H9 (cell line): ENCODE measurements around the gene YEATS2. TPM values are rescaled to one million over a fixed set of nuclear protein-coding genes. Genes with fewer than 3 reads are reported as not detected.
A peak's percentile ranks its signal among the peaks of the same experiment; 100 is the strongest.

Source experiments
- DNase-seq: peaks from one replicate; pipeline ENCODE4 v3.0.0-alpha.2; 2017
- H2AFZ ChIP-seq: one replicate; pipeline ENCODE4 v1.6.1; 2013; ENCODE audit warnings: mild to moderate bottlenecking, low read length, control low read depth, moderate library complexity
- H2AK5ac ChIP-seq: 2 replicates; pipeline ENCODE4 v1.6.1; 2013; ENCODE audit warnings: low read length, control low read depth, mixed read lengths; ENCODE audit not compliant: insufficient read length
- H2BK120ac ChIP-seq: one replicate; pipeline ENCODE4 v1.6.1; 2013; ENCODE audit warnings: low read depth, mild to moderate bottlenecking, low read length, control low read depth, inconsistent platforms; ENCODE audit not compliant: poor library complexity, severe bottlenecking
- H2BK12ac ChIP-seq: 2 replicates; pipeline ENCODE4 v1.6.1; 2013; ENCODE audit warnings: low read length, control low read depth, mixed read lengths, low read depth; ENCODE audit not compliant: insufficient read length
- H2BK15ac ChIP-seq: 2 replicates; pipeline ENCODE4 v1.6.1; 2013; ENCODE audit warnings: low read depth, low read length, control low read depth
- H2BK20ac ChIP-seq: one replicate; pipeline ENCODE4 v1.6.1; 2013; ENCODE audit warnings: low read depth, mild to moderate bottlenecking, low read length, control low read depth, inconsistent platforms; ENCODE audit not compliant: poor library complexity, severe bottlenecking
- H2BK5ac ChIP-seq: 2 replicates; pipeline ENCODE4 v1.6.1; 2013; ENCODE audit warnings: low read length, control low read depth, mixed read lengths; ENCODE audit not compliant: insufficient read length
- H3K14ac ChIP-seq: 2 replicates; pipeline ENCODE4 v1.6.1; 2013; ENCODE audit warnings: low read length, control low read depth; ENCODE audit not compliant: insufficient read depth
- H3K18ac ChIP-seq: 2 replicates; pipeline ENCODE4 v1.6.1; 2013; ENCODE audit warnings: low read depth, mild to moderate bottlenecking, mixed read lengths, low read length, control low read depth; ENCODE audit not compliant: insufficient read length
- H3K23ac ChIP-seq: 2 replicates; pipeline ENCODE4 v1.6.1; 2013; ENCODE audit warnings: low read length, control low read depth, mixed read lengths, low read depth; ENCODE audit not compliant: insufficient read length
- H3K23me2 ChIP-seq: 2 replicates; pipeline ENCODE4 v1.6.1; 2013; ENCODE audit warnings: low read depth, mild to moderate bottlenecking, mixed read lengths, low read length, control low read depth; ENCODE audit not compliant: insufficient read length, poor library complexity, severe bottlenecking
- H3K27ac ChIP-seq: 2 replicates; pipeline ENCODE4 v1.5.1; 2013; ENCODE audit warnings: low read length, control low read depth, mixed read lengths, low read depth; ENCODE audit not compliant: insufficient read length
- H3K27me3 ChIP-seq: 2 replicates; pipeline ENCODE4 v1.6.1; 2013; ENCODE audit warnings: low read length, control low read depth, inconsistent platforms; ENCODE audit not compliant: insufficient read depth
- H3K4ac ChIP-seq: 2 replicates; pipeline ENCODE4 v1.6.1; 2013; ENCODE audit warnings: low read depth, mild to moderate bottlenecking, control low read depth, inconsistent platforms, low read length, moderate library complexity
- H3K4me1 ChIP-seq: 2 replicates; pipeline ENCODE4 v1.6.1; 2013; ENCODE audit warnings: low read length, control low read depth, inconsistent platforms; ENCODE audit not compliant: insufficient read depth
- H3K4me2 ChIP-seq: 2 replicates; pipeline ENCODE4 v1.6.1; 2013; ENCODE audit warnings: low read length, control low read depth, mixed read lengths; ENCODE audit not compliant: insufficient read length, insufficient read depth
- H3K56ac ChIP-seq: 2 replicates; pipeline ENCODE4 v1.6.1; 2013; ENCODE audit warnings: low read depth, mild to moderate bottlenecking, mixed read lengths, low read length, control low read depth; ENCODE audit not compliant: insufficient read length
- H3K79me1 ChIP-seq: 2 replicates; pipeline ENCODE4 v1.6.1; 2013; ENCODE audit warnings: low read depth, mild to moderate bottlenecking, moderate library complexity, low read length, control low read depth, inconsistent platforms; ENCODE audit not compliant: insufficient read depth, poor library complexity, severe bottlenecking
- H3K79me2 ChIP-seq: 2 replicates; pipeline ENCODE4 v1.6.1; 2013; ENCODE audit warnings: low read length, control low read depth, inconsistent platforms; ENCODE audit not compliant: insufficient read depth
- H3K9ac ChIP-seq: 2 replicates; pipeline ENCODE4 v1.6.1; 2013; ENCODE audit warnings: low read length, control low read depth, mixed read lengths; ENCODE audit not compliant: insufficient read length; ENCODE audit errors: extremely low read depth
- H3K9me3 ChIP-seq: one replicate; pipeline ENCODE4 v1.6.1; 2013; ENCODE audit warnings: low read depth, low read length, inconsistent platforms; ENCODE audit not compliant: control insufficient read depth
- H3T11ph ChIP-seq: one replicate; pipeline ENCODE4 v1.6.1; 2013; ENCODE audit warnings: mild to moderate bottlenecking, low read length, control low read depth, inconsistent platforms
- H4K20me1 ChIP-seq: one replicate; pipeline ENCODE4 v1.6.1; 2013; ENCODE audit not compliant: control insufficient read depth, insufficient read length, insufficient read depth
- H4K5ac ChIP-seq: 2 replicates; pipeline ENCODE4 v1.6.1; 2013; ENCODE audit warnings: low read depth, mild to moderate bottlenecking, mixed read lengths, low read length, control low read depth; ENCODE audit not compliant: insufficient read length
- H4K8ac ChIP-seq: replicated peaks from 2 replicates; pipeline ENCODE4 v1.6.1; 2013; ENCODE audit warnings: low read length, control low read depth, mixed read lengths, low read depth; ENCODE audit not compliant: insufficient read length
- H4K91ac ChIP-seq: 2 replicates; pipeline ENCODE4 v1.6.1; 2013; ENCODE audit warnings: low read depth, mild to moderate bottlenecking, moderate library complexity, mixed read lengths, low read length, control low read depth; ENCODE audit not compliant: insufficient read length
- H3K27ac Mint-ChIP-seq, 3 experiments: 2 replicates in 2 of 3; 3 replicates in 1 of 3; pipeline ENCODE4 v1.8.0; 2020 to 2021; ENCODE audit warnings: mixed read lengths in 3 of 3, mild to moderate bottlenecking in 1 of 3, moderate library complexity in 1 of 3
- H3K27me3 Mint-ChIP-seq: 2 replicates; pipeline ENCODE4 v1.8.0; 2021; ENCODE audit warnings: low read depth, mild to moderate bottlenecking, moderate library complexity, mixed read lengths
- H3K36me3 Mint-ChIP-seq, 3 experiments: 2 replicates in 2 of 3; 3 replicates in 1 of 3; pipeline ENCODE4 v1.8.0; 2020 to 2021; ENCODE audit warnings: low read depth in 3 of 3, mixed read lengths in 3 of 3; ENCODE audit not compliant: insufficient read depth in 1 of 3
- H3K4me1 Mint-ChIP-seq, 2 experiments: 2 replicates each; pipeline ENCODE4 v1.8.0; 2020; ENCODE audit warnings: mixed read lengths in 2 of 2
- H3K4me3 Mint-ChIP-seq, 2 experiments: 2 replicates in 1 of 2; 3 replicates in 1 of 2; pipeline ENCODE4 v1.8.0; 2020 to 2021; ENCODE audit warnings: mild to moderate bottlenecking in 2 of 2, mixed read lengths in 2 of 2, moderate library complexity in 1 of 2
- H3K9me3 Mint-ChIP-seq, 2 experiments: 2 replicates in 1 of 2; 3 replicates in 1 of 2; pipeline ENCODE4 v1.8.0; 2020; ENCODE audit warnings: mild to moderate bottlenecking in 2 of 2, mixed read lengths in 2 of 2, moderate library complexity in 1 of 2
- CTCF ChIP-seq: fragments of 200-600 bp; sonication (generic); conservative IDR thresholded peaks from 3 replicates; pipeline ENCODE4 v1.8.0; 2021; ENCODE audit warnings: antibody characterized with exemption, mild to moderate bottlenecking
- WGBS: extraction: QIAGEN DNeasy Blood & Tissue Kit; methylation state at CpG from one replicate; pipeline ENCODE4 v1.1.7; 2013; ENCODE audit warnings: missing lambda C conversion rate, low lambda C conversion rate, mixed read lengths; ENCODE audit not compliant: insufficient read length; ENCODE audit errors: extremely low coverage; 5-methylcytosine and 5-hydroxymethylcytosine counted together
- total RNA-seq: library from RNA; stranded (reverse); gene quantifications from 2 replicates; pipeline ENCODE4 v1.2.1, GENCODE V29; 2021

The YEATS2 gene
- total RNA-seq, 1 experiment from 2014 or later = 40.3 TPM

- no CpG with 5 or more reads among the region's 9 CpGs for WGBS
- Histone ChIP-seq H3K9ac (no peak overlapping the region), H2BK12ac (no peak overlapping the region), H3K56ac (no peak overlapping the region), H3K79me1 (no peaks in the 10 kb centered on the region), H3K9me3 (no peaks in the 10 kb centered on the region), H2AK5ac (no peak overlapping the region), H3T11ph (no peak overlapping the region), H2BK5ac (no peak overlapping the region), H3K4ac (no peak overlapping the region), H4K8ac (no peak overlapping the region), H3K4me1 (no peaks in the 10 kb centered on the region), H4K20me1 (no peaks in the 10 kb centered on the region), H2BK15ac (no peak overlapping the region), H3K14ac (no peak overlapping the region), H2BK20ac (no peak overlapping the region), H4K5ac (no peak overlapping the region), H3K27me3 (no peaks in the 10 kb centered on the region), H3K79me2 (no peaks in the 10 kb centered on the region), H2BK120ac (no peak overlapping the region), H2AFZ (no peak overlapping the region), H3K23me2 (no peaks in the 10 kb centered on the region), H3K23ac (no peak overlapping the region), H3K27ac (no peak overlapping the region), H4K91ac (no peak overlapping the region), H3K4me2 (no peak overlapping the region), H3K18ac (no peak overlapping the region)
- H3K4me1 Mint-ChIP-seq = no peaks in the 10 kb centered on the region
- H3K4me3 Mint-ChIP-seq = no peak overlapping the region
- TF ChIP-seq CTCF = no peak
- peaks cover 0 to 5% of the 10 kb centered on the region in 2 experiments; a peak in 2 of 5 replicates for H3K9me3 Mint-ChIP-seq
- H3K27ac Mint-ChIP-seq = peak overlapping the region in 1 of 3 experiments; percentile 72; a peak in 1 of 7 replicates
- H3K36me3 Mint-ChIP-seq = peaks cover 33 to 60% (median 56%) of the 10 kb centered on the region in 3 experiments
- no peaks in the 10 kb centered on the region for H3K27me3 Mint-ChIP-seq
- DNase-seq = no peak
Observed at GRCh38 chr3:183769453-183769852, 71.9 kb downstream of the YEATS2 start.
